GM18507 (cell line): ENCODE results near the gene CD247.

ENCODE experiments used
- DNase-seq: peaks from one replicate; pipeline ENCODE4 v3.0.0; 2011; ENCODE audit warnings: low read depth; ENCODE audit not compliant: insufficient read length; ENCODE audit errors: extremely low spot score
- FAIRE-seq: peaks from 2 replicates; lab custom pipeline; 2011; peaks lifted over from hg19 to GRCh38; lab: Jason Lieb, UNC

Gene CD247

GRCh38 chr1:167469280-167469965 is 48.9 kb downstream of the CD247 start:
- no peak for DNase-seq
- no peak for FAIRE-seq

DNA sequence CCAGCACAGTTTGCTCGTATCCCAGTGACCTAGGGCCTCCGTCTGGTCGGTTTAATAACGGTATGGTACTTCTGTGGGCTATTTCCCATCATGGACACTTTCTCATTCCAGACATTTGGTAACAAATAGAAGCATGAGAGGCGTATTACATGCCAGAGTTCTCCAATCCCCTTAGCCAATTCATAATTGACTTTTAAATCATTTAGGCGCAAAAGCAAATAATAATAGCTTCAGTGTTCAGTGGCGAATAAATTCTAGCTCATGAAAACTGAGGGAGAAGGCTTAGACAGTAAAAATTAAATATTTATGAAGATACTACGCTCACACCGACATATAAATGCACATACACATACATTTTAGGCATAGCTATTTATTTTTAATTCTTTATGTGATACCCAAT is 50.6 kb downstream of the CD247 start:
- DNase-seq (no peak), FAIRE-seq (no peak)

GRCh38 chr1:167467126-167467710 is 51.1 kb downstream of the CD247 start:
- FAIRE-seq (no peak), DNase-seq (no peak)

- FAIRE-seq, result no peak
- no peak for DNase-seq
Observed at GRCh38 chr1:167465743-167466142, 52.6 kb downstream of the CD247 start.

GRCh38 chr1:167465018-167465417 is 53.3 kb downstream of the CD247 start:
- FAIRE-seq, result no peak
- no peak for DNase-seq

DNA sequence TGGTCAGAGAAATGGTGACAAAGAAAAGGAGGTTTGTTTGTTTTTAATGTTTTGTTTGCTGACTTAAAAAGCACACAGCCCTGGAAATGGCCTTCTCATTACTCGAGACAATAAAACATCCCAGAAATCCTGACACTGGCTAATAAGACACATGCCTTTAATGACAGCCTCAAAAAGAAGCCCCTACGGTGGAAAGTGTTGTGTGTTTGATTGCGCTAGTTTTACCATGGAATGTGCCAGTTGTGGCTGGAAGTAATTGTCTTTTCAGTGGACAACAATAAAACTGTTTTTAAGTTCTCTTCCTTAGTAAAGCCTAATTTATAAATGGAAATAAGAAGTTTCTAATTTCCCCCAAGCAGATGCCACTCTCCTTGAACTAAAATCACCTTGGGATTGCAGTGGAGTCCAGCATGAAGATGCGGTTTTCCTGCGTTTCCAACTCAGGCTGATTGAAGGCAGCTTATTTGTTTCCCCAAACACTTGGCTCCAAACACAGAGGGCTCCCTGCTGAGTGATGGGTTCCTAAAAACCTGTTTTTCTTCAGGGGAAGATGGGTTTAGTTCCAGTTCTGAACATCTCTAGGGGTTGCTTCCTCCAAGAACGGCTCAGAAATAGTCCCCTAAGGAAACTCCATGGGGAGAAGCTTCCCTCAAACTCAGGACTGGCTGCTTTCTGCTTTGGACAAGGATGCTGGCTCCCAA is 54.3 kb downstream of the CD247 start:
- DNase-seq (no peak), FAIRE-seq (no peak)

DNA sequence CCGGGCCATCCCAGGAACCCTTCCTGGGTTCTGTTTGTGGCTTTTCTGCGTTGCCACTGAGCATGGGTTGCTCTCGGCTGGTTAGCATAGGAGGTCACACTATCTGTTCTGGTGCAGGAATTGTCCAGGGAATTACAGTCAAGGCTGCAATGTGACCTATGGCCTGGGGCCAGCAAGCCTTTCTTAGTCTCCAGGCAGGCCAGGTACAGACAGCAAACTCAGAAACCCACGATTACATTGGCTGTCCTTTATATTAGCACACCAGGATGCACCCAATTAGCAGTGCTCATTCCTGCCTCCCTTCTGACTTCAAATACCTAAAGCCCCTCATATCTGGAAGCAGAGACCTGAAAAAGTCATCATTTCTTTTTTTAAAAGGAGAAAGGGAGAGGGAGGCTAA is 55.2 kb downstream of the CD247 start:
- DNase-seq, result no peak
- no peak for FAIRE-seq

- FAIRE-seq, result no peak
- DNase-seq, result no peak
Observed at GRCh38 chr1:167462341-167462740, 56.0 kb downstream of the CD247 start.

DNA sequence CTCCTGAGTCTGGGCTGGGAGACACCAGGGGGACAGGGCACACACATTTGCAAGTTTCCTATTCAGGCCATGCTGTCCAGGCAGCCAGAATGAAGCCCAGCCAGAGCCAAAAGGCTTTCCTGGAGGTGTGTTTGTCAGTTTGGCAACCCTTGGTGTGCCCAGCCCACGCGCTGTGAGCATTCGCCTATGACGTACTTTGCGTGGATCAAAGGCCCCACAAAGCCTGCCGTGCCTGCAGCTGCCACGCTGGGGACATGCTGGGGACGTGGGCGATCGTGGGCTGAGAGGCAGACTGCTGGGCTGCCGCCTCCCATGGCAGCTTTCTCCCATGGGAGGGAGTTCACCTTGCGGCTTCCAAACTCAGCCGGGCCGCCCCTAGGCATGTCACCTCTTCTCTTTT is 57.5 kb downstream of the CD247 start:
- FAIRE-seq (no peak), DNase-seq (no peak)

DNA sequence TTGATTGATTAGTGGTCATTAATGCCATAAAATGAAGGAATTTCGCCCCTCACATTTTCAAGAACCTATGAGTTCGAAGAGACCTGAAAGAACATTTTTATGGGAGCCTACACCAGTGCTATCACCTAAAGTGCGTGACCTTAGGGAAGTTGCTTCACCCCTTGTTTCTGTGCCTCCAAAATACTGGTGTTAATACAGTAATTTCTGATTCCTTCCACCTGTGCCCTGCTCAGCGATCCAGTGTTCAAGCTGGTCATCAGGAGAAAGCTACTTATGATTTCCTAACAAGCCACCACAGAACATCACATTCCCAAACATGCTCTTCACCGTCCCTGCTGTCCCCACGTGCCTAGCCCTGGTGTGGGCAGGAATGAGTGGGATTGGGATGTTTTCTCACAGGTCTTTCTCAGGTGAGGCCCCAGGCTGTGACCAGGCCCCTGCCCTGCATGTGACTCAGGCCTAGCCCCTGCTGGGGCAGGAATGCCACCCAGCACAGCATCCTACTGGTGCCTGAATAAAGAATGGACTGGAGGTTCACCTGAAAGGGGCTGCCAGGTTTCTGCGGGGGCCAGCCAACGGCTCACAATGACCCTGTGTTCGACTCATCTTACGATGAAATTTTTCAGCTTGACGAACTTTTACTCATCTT is 60.3 kb downstream of the CD247 start:
- no peak for DNase-seq
- FAIRE-seq, result no peak

DNA sequence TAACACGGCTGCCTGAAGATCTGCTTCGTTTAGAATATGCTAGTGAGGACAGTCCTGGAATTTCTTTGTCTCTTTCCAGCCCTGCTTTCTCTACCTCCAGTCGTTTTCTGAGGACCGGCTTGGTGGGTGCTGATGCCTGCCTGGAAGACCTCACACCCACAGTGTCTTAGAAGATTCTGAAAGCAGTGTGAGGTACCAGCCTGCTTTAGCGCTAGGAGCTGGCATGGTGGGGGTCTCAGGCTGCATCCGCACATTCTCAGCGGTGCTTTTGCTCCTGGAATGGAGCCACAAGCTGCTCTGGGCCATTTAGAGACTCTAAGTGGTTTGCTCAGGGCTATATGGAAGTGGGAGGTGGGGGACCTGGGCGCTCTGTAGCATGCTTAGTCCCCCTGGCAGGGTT is 61.4 kb downstream of the CD247 start:
- FAIRE-seq, result no peak
- DNase-seq, result no peak

- FAIRE-seq (no peak), DNase-seq (no peak)
Observed at GRCh38 chr1:167456524-167456923, 61.8 kb downstream of the CD247 start.

GRCh38 chr1:167455786-167456446 is 62.4 kb downstream of the CD247 start:
- FAIRE-seq (peak; percentile 29), DNase-seq (no peak)

DNA sequence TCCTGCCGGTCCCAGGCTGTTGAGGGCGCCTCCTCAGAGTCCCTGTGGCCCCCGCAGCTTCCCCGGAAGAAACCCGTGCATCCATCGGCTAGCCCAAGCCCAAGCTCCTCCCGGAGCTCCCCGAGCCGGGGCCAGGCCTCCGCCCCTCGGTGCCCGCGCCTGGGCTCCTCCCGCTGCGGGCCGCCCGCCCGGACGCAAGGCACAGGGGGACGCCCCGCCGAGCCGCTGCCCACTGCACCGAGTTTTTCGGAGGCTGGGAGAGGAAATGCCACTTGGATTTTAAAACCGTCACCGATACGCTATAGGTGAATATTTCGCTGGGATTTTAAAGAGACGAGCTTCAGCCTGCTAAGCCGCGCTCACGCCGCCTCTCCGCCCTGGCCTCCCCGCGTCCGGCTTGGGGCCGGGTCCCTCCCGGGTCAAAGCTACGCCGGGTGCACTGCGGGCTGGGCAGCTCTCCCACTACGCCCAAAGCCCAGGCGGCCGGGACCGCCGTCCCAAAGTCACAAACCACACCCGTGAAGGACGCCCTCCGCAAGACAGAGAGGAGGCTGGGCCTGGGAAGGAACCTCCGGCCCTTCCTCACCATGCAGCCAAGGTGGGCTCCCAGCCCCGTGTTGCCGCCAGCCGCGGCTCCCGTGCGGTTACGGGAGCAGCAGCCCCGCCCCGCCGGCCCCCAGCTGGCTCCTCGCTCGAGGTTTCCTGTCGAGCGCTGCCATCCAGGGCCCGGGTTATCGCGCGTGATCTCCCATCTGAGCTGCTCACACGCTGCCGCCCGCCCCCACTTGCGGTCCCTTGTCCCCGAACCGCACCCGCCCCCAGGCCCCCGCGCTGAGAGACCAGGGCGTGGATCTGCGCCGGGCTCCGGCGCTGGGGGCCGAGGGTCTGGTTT is 63.2 kb downstream of the CD247 start:
- DNase-seq (no peak), FAIRE-seq (no peak)

- DNase-seq, result no peak
- FAIRE-seq, result no peak
Observed at GRCh38 chr1:167454304-167454893, 63.9 kb downstream of the CD247 start.

DNA sequence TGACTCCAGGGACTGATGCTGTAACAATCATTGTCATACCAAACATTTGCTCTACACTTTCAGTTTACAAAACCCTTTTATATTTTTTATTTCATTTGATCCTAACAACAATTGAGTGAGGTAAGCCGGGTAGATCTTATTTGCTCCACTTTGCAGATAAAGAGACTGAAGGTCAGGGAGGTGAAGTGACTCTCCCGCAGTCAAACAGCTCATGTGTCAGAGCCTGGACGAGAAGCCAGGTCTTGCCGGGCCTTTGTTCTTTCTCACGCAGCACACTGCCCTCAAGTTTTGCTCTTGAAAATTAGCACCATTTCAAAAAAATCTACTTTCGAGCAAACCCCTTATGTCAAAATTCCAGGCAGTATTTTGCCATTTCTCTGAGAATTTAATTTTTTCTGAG is 65.2 kb downstream of the CD247 start:
- no peak for DNase-seq
- no peak for FAIRE-seq

GRCh38 chr1:167452483-167452882 is 65.8 kb downstream of the CD247 start:
- FAIRE-seq, result no peak
- DNase-seq, result no peak

GRCh38 chr1:167450843-167451242 is 67.5 kb downstream of the CD247 start:
- DNase-seq, result no peak
- no peak for FAIRE-seq
